ENCODE results near the gene DPEP3.
A peak's percentile ranks its signal among the peaks of the same experiment; 100 is the strongest.
"Not testable (repeated sequence)": the region's sequence is repeated elsewhere in the genome, so short reads cannot be mapped to it uniquely, and the experiment has no call there.

The DPEP3 gene

GRCh38 chr16:67993207-67994039 is 13.1 kb upstream of the DPEP3 start:
- DNase-seq (ENCODE audit: low spot score), result peak; percentile 74

GRCh38 chr16:67992661-67993206 is 12.4 kb upstream of the DPEP3 start:
- no peak for DNase-seq (ENCODE audit: low spot score)

DNA sequence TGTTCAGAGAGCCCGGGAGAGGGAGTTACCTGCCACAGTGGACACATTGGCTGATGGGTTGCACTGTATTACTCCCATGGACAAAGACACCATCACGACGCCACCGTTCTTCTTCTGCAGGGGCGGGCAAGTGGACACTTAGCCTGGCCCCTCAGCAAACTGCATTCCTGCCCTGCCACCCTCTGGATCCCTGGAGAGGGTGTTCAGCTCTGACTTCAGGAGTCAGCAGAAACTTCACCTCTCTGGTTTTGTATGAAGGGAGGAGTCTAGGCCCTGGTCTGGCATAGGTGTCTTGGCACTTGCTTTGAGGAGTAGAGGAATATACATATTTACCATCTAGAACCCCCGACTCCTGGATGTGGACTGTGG is 9.7 kb upstream of the DPEP3 start:
- no peak for DNase-seq (ENCODE audit: low spot score)

GRCh38 chr16:67989322-67990017 is 9.2 kb upstream of the DPEP3 start:
- DNase-seq (ENCODE audit: low spot score), result no peak

DNA sequence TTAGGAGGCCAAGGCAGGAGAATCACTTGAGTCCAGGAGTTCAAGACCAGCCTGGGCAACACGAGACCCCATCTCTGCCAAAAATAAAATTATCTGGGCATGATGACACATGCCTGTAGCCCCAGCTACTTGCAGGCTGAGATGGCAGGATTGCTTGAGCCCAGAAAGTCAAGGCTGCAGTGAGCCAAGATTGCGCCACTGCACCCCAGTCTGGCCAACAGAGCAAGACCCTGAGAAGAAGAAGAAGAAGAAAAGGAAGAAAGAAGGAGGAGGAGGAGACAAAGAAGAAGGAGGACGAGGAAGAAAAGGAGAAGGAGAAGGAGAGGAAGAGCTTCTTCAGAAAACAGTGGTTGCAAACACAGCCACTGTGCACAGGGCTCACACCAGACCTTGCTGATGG is 8.4 kb upstream of the DPEP3 start:
- DNase-seq (ENCODE audit: low spot score), result no peak

GRCh38 chr16:67987460-67988160 is 7.3 kb upstream of the DPEP3 start:
- peak; percentile 47 for DNase-seq (ENCODE audit: low spot score)

DNA sequence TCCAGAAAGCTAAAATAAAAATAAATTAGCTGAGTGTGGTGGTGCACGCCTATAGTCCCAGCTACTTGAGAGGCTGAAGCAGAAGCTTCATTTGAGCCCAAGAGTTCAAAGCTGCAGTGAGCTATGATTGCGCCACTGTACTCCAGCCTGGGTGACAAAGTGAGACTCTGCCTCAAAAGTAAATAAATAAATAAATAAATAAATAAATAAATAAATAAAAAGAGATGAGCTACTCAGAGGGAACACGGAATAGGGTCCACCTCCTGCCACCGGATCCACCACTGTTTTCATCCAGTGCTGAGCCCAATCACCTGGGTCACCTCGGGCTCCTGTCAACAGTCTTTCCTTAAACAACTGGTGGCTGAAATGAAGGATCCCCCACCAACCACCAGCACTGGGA is 6.7 kb upstream of the DPEP3 start:
- no peak for DNase-seq (ENCODE audit: low spot score)

- no peak for DNase-seq (ENCODE audit: low spot score)
Observed at GRCh38 chr16:67982011-67982696, 1.9 kb upstream of the DPEP3 start.

DNA sequence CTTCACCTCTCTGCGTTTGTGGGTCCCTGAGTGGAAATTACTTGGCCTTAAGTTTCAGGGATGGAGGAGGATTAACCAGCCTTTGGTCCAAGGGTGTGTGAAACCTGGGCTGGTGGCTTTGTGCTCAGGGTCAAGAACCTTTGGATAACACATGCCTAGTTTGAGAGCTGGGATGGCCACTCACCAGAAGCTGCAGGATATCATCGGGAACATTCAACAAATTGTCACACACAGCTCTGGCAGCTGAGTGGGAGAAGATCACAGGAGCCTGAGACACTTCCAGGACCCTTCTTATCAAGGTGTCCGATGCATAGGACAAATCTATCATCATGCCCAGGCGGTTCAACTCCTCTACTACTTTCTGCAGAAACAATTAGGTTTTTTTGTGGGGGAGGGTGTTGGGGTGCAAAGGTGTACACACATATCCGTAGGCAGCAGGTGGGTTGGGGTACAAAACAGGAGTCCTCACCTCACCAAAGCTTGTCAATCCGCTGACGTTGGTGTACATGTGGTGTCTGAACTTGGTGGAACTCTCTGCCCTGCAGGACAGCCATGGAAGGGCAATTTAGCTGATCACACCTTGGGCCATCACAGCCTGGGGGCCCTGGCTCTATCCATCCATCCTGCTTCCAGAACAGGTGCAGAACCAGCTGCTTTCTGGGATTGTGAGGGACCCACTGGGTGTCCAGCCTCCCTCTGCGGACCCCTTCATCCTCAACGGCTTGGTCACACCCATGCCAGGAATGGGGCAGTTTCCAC is 2.7 kb downstream of the DPEP3 start:
- DNase-seq (ENCODE audit: low spot score), result no peak

GRCh38 chr16:67977005-67977404 is 3.3 kb downstream of the DPEP3 start:
- no peak for DNase-seq (ENCODE audit: low spot score)

- DNase-seq (ENCODE audit: low spot score), result no peak
Observed at GRCh38 chr16:67976205-67976604, 4.1 kb downstream of the DPEP3 start.

- DNase-seq (ENCODE audit: low spot score), result no peak
Observed at GRCh38 chr16:67975321-67976105, 4.8 kb downstream of the DPEP3 start.

- not testable (repeated sequence) for DNase-seq (ENCODE audit: low spot score)
Observed at GRCh38 chr16:67972285-67972684, 8.0 kb downstream of the DPEP3 start.

DNA sequence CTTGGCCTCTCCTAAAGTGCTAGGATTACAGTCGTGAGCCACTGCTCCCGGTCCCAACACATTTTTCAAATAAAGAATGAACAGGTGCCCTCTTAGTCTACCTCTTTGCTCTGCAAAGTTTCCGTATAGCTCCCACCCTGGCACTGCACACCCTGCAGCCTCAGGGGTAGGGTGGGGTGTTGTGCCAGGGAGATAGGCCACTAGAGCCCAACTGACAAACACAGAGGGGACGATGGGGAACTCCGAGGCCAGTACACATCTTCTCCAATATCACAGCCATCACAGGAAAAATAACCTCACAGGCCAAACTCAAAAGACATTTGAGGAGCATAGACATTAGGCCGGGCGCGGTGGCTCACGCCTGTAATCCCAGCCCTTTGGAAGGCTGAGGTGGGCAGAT is 9.2 kb downstream of the DPEP3 start:
- no peak for DNase-seq (ENCODE audit: low spot score)

GRCh38 chr16:67969254-67970039 is 10.9 kb downstream of the DPEP3 start:
- DNase-seq (ENCODE audit: low spot score), result no peak

GRCh38 chr16:67968400-67969253 is 11.7 kb downstream of the DPEP3 start, which contains the start of gene SLC12A4:
Gene SLC12A4 (minus strand): TSS chr16:67968637. CDS start chr16:67968553, 84 bp downstream.
- DNase-seq (ENCODE audit: low spot score), result peak; percentile 80

GRCh38 chr16:67967958-67968399 is 12.3 kb downstream of the DPEP3 start:
- DNase-seq (ENCODE audit: low spot score), result no peak

DNA sequence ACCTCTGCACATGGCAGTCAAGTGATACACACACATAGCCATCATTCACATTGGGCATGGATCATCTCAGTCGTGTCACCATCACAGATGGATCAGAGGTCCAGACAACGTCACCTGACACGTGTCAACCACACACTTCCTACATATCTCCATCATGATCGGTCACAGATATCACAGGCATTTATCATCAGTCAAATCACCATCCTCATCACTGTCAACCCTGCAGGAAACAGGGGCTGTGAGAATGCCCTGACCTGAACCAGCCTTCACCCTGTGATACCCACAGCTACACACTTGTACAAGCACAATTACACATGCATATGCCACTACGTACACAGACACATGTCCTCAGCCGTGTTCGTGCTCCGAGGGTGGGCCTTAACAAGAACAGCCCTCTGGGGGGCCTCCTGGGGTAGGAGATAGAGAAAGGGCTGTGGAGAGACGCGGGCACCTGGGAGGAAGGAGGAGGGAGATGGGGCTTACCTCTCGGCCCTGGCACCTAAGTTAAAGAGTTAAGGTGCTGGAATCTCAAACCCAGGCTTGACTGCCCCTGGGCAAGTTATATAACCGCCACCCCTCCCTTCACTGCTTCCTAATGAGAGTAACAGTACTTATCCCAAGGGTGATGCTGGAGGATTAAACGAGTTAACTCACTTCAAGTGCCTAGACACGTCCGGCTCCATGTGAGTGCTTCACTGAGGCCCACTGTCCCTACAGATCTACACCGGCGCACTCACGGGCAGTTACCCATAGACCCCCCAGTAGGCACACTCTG is 12.9 kb downstream of the DPEP3 start:
- peak; percentile 43 for DNase-seq (ENCODE audit: low spot score)
